ENCODE results near the gene SPATA24.

DNA sequence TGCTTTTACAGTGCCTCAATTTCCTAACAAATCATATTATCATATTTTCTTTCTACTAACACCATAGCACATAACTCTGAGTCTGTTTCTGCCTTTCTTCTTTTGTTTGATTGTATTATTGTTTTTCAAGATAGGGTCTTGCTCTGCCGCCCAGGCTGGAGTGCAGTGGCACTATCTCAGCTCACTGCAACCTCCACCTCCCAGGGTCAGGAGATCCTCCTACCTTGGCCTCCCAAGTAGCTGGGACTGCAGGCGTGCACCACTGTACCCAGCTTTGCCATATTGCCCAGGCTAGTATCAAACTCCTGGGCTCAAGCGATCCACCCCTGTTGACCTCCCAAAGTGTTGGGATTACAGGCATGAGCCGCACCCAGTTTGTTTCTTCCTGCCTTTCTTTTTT, 43.5 kb downstream of the SPATA24 start:
- TF ChIP-seq, protein P1, sequence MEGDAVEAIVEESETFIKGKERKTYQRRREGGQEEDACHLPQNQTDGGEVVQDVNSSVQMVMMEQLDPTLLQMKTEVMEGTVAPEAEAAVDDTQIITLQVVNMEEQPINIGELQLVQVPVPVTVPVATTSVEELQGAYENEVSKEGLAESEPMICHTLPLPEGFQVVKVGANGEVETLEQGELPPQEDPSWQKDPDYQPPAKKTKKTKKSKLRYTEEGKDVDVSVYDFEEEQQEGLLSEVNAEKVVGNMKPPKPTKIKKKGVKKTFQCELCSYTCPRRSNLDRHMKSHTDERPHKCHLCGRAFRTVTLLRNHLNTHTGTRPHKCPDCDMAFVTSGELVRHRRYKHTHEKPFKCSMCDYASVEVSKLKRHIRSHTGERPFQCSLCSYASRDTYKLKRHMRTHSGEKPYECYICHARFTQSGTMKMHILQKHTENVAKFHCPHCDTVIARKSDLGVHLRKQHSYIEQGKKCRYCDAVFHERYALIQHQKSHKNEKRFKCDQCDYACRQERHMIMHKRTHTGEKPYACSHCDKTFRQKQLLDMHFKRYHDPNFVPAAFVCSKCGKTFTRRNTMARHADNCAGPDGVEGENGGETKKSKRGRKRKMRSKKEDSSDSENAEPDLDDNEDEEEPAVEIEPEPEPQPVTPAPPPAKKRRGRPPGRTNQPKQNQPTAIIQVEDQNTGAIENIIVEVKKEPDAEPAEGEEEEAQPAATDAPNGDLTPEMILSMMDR (IDR thresholded peaks at IDR 0.05), result no peak
- TF ChIP-seq POLR2A (IDR thresholded peaks at IDR 0.05), result no peak
